CD4-positive, alpha-beta T cell treated with Interleukin-6 at 100 ng/mL for 8 hours (primary cell): Measurements from ENCODE around the gene FBXO17.
"Not testable (repeated sequence)": the region's sequence is repeated elsewhere in the genome, so short reads cannot be mapped to it uniquely, and the experiment has no call there.

Experiments
- DNase-seq: peaks from one replicate; pipeline ENCODE4 v3.0.0-alpha.2; 2020; ENCODE audit warnings: mixed read lengths, low spot score

Gene FBXO17

DNA sequence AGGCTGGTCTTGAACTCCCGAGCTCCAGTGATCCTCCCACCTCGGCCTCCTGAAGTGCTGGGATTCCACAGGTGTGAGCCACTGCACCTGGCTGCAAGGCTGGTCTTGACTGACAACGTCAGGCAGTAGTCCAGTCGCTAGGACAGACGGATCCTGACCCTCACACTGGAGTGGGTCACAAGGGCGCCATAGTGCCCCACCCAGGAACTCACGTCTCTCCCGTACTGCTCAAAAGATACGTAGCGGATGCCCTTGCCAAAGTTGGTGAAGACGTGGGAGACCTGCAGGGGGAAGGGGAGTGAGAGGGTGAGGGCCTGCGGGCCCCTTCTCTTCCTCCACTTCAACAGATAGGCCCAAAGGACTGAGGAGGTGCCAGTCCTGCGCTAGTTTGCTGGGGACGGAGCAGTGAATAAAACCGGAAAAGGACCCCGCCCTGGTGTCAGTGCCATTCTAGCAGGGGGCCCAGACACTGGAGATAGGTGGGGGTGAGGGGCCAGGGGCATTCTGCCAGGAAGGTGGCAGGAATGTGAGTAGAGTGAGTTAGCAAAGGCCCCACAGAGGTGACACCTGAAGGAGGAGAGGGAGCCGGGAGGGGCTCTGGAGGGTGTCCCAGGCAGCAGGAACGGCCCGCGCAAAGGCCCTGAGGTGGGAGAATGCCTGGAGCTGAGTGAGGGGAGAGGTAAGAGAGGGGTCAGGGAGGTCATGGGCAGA is 32.9 kb downstream of the FBXO17 start:
- DNase-seq: no peak

DNA sequence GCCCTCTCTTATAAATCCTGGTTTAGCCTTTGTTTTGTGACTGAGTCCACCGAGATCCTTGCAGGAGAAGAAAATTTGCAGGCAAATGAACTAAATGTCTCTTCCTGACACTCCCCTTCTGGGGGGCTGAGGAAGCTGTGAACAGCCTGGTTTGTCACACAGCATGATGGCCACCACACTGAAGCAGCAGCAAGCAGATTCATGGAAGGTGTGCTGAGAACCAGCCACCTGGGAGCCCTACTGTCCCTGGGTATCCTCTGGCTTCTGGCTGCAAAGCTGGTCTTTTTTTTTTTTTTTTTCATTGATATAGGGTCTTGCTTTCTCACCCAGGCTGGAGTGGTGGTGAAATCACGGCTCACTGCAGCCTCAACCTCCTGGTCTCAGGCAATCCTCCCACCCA is 33.6 kb downstream of the FBXO17 start:
- DNase-seq: no peak

DNA sequence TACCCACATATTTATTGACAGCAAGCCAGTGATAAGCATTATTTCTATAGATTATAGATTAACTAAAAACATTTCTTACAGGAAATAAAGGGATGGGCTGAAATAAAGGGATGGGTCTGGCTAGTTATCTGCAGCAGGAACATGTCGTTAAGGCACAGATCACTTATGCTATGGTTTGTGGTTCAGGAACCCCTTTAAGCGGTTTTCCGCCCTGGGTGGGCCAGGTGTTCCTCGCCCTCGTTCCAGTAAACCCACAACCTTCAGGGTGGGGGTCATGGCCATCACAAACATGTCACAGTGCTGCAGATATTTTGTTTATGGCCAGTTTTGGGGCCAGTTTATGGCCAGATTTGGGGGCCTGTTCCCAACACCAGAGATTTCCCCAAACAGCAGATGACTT is 34.1 kb downstream of the FBXO17 start:
- not testable (repeated sequence) for DNase-seq

DNA sequence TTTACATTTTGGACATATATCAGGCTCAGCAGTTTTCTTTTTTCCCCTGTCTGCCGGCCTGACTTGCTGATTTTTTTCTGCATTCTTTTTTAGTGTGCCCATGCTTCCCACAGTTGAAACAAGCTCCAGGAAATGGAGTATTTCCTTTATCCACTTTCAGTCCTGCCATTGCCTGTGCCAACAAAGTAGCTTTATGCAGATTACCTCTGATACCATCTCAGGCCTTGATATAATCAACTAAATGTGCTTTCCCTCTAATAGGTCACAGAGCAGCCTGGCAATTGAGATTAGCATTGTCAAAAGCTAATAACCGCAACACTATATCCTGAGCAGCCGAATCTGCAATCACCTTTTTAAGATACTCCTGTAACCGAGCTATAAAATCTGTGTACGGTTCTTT is 35.6 kb downstream of the FBXO17 start:
- DNase-seq: no peak

DNA sequence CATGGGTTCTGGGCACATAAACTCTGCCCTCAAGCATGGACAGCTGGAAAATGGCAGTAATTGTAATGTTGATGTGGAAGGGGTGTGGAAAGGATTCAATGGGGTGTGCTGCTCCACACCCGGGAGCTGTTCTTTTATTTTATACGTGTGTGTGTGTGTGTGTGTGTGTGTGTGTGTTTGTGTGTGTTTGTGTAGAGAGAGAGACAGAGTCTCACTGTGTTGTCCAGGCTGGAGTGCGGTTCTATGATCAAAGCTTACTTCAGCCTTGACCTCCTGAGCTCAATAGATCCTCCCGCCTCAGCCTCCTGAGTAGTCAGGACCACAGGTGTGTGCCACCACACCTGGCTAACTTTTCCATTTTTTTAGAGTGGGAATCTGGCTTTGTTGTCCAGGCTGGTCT is 42.0 kb downstream of the FBXO17 start:
- DNase-seq: no peak

DNA sequence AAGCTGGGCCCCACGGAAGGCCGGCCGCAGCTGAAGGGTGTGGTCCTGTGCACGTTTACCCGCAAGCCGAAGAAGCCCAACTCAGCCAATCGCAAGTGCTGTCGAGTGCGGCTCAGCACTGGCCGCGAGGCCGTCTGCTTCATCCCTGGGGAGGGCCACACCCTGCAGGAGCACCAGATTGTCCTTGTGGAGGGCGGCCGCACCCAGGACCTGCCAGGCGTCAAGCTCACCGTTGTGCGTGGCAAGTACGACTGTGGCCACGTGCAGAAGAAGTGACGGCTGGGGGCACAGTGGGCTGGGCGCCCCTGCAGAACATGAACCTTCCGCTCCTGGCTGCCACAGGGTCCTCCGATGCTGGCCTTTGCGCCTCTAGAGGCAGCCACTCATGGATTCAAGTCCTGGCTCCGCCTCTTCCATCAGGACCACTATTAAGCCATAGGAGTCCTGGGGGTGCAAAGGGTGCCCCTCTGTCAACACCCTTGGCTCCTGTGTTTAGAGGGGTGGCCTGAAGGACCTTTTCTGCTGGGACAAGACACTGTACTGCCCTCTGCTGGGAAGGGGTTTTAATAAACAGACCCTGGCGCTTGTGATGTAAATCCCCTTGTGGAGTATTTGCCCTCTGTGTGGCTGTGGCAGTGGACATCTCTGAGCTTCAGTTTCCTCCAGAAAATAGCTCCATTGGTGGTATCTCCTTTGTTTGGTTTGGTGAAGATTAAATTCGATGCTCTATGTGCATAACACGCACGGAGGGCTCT is 42.9 kb downstream of the FBXO17 start:
- DNase-seq: peak; percentile 37

DNA sequence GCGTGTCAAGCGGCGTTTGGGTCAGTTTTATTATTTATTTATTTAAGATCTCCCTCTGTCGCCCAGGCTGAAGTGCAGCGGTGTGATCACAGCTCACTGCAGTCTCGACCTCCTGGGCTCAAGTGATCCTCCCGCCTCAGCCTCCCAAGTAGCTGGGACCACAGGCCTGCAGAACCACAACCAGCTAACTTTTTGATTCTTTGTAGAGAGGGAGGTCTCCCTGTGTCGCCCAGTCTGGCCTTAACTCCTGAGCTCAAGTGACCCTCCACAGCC is 44.1 kb downstream of the FBXO17 start:
- no peak for DNase-seq

DNA sequence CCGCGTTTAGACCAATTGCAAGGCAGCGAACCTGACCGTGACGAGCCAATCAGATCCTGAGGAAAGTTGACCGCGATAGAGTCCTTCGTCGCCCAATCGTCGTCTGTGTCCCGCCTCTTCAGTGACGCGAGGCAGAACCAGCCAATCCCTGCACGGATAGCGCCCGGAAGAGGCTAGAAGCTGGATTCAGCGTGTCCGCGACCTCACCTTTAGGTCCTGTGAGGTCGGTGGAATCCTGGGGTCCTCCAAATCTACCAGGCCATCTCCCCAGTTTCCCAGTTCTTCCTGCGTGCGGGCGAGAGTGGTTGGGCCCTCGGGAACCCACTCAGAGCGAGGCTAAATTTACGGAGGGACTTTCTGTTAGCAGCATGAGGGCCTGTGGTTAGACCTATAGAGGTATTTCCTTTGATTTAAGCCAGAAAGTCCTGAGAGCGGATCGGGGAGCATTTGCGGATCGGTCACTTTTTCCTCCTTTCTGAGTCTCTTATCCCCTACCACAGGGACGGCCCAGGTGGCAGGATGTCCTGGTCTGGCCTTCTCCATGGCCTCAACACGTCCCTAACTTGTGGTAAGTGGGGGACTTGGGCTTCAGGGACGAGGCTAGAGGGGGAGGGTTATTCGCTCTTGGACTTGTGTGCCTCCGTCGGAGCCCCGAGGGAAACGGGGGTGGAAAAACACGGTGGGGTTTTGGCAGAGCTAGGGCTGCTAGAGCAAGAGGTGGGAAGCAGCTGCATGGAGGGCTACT is 44.6 kb downstream of the FBXO17 start, which contains the start of gene MRPS12:
TSS of gene MRPS12 (plus strand) at position 169 of the 745 bp plus-strand sequence. CDS start at position 520, 351 bp downstream.
- peak; percentile 99 for DNase-seq

DNA sequence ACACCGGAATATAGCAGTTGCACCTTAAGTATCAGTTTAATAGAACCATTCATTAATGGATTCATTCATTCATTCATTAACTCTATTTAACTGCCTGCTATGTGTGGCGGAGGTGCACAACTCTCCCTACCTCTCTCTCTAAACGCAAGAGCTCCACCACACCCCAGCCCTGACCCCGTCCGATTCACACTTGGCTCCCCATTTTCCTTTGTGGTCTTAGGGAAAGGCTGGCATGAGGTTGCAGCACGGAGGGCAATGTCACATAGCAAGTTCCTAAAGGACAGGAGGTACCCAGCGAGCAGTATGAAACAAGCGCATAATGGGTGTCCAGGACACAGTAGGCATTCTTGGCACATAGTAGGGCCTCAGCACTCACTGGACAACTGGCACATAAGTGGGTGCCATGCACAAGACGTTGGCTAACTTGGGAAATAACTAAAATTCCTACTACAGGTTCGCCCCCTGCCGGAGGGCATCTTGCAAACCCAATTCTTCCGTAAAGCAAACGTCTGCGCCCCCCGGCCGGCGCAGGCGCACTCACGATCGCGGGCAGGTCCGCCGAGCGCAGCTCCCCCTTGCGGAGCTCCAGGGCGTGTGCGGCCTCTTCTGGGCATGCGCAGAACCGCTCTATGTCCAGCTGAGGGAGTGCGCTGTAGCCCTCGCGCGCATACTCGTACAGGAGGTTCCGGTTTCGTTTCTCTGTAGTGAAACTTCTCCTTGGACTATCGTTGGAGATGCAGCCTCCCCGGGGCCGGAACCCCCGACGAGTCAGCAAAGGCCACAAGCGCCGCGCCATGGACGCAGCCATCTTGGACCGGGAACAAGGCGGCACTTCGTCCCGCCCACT is 45.4 kb downstream of the FBXO17 start, which contains the start of gene SARS2:
TSS of gene SARS2 (minus strand) at position 835 of the 847 bp plus-strand sequence. CDS start at position 808, 27 bp downstream.
- peak; percentile 94 for DNase-seq

DNA sequence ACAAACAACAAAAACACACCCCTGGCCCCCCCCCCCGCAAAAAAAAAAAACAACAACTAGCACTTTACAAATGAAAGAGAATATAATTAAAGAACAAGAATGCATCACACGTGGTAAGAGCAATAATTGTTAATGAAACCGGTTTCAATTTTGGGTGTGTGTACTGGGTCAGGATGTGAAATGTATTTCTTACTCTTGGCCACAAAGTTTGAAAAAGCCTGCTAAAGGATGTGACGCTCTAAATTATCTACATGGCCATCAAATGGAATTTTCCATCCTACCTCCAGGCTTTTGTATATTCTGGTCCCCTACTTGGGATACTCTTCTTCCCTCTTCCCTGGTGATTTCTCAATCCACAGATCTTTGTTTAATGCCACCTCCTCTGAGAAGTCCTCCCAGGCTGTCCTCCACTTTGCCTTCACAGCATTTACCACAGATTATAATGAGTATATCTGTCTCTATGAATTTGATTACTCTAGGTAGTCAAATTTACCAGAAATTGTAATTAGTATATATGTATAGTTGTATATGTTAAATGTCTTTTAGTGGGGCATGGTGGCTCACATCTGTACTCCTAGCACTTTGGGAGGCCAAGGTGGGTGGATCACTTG is 47.0 kb downstream of the FBXO17 start:
- DNase-seq: no peak

DNA sequence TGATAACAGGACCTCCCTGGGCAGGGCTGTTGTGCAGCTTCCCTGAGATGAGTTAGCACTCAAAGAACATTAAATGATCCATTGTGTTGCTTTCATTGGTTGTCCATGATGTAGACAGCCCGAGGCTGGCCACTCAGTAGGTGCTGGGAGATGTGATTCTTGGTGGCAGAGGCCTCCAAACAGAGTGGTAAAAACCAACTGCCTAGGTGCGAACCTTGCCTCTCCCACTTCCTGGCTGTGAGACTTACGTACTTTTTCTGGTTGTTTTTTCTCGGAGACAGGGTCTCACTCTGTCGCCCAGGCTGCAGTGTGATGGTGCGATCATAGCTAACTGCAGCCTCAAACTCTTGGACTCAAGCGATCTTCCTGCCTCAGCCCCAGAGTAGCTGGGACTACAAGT is 51.2 kb downstream of the FBXO17 start:
- peak; percentile 8 for DNase-seq

DNA sequence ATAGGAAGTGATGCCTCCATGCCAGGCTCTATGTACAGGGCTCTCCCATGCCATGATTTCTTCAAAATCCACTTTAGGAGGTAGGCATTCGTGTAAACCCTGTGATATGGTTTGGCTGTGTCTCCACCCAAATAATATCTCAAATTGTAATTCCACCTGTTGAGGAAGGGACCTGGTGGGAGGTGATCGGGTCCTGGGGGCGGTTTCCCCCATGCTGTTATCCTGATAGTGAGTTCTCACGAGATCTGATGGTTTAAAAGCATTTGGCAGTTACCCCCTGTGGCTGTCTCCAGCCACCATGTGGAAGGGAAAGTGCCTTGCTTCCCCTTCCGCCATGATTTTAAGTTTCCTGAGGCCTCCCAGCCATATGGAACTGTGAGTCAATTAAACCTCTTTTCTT is 53.1 kb downstream of the FBXO17 start:
- no peak for DNase-seq

DNA sequence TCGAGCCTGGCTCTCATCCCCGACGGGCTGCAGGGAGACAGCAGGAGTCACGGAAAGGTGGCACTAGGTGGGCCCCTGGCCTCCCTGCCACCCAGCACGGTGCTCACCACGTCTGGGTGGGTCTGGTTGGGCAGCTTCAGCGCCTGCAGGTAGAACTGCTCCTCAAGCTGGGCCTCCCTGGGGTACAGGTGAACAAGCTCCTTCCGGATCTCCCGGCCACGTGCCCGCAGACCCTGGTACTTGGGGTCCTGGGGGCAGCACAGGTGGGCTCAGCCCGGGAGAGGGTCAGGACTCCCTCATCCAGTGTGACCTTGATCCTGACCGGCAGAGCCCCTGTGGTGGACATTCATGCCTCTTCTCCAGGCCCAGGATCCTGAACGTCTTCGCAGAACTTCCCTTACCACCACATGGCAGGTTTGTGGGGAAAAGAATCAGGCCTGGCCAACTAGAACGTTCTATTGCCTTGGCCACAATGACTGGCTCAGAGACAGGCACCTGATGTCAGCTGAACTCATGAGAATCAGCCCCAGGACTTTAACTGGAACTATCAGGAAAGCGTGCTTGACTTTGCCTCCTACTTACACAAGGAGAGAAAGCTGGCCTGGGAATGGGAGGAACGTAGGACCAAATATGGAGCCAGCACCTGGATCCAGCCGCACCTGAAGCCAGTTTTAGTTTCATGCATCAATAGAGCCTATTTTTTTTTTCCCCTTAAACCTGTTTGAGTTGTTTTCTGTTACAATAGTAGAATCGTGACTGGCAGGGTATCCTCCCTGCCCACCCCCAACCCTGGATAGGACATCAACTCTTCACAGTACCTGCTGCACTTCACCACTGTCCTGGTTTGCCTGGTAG is 53.9 kb downstream of the FBXO17 start:
- DNase-seq: no peak

DNA sequence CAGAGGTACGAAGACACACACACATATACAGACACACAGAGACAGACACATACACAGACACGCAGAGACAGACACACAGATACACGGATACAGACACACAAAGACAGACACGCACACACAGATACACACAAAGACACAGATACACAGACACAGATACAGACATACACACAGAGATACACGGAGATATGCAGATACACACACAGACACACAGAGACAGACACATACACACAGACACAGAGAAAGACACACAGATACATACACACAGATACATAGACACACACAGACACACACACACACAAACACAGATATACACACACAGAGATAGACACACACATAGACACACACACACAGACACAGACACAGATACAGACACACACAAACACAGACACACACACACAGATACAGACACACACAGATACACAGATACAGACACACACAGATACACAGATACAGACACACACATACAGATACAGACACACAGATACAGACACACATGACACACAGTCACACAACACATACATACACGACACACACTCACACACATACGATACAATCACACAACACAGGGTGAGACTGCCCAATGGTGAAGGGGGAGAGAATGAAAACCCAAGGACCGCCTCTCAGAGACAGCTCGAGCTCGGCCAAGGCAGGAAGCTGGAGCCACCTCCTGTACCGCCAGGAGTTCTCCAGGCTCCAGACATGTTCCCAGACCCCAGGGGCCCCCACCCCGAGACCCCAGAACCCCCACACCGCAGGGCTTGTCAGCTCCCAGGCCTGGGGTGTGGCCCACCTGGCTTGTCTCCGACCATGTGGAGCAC is 54.7 kb downstream of the FBXO17 start:
- DNase-seq: no peak

DNA sequence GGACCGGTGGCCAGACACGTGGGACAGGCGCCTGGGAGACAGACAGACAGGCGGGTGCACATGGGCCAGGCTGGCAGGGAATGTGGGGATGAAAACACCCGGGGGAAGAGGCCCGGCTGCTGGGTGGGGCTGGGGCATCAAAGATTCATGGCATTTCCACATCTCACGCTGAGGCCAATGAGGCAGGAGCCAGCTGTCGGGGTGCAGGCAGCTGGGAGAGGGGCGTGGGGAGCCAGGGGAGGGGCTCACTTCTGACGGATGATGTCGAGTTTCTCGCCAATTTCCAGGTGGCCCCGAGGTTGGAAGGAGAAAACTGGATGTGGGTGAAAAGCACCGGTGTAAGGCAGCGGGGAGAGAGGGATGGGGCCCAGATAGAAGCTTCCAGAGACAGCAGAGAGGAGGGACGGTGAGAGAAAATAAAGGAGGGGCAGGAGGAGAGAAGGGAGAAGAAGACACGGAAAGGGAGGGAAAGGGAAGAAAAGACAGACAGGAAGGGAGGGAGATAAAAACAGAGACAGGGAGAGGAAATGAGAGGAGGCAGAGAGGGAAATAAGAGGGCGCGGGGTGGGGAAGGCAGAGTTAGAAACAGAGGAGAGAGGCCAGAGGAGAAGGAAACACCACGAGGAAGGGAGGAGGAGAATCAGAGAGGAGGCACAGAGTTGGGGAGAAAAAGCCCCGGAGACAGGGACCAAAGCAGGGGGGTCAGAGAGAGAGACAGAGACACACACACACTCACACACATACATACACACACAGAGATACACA is 55.5 kb downstream of the FBXO17 start:
- DNase-seq: no peak

DNA sequence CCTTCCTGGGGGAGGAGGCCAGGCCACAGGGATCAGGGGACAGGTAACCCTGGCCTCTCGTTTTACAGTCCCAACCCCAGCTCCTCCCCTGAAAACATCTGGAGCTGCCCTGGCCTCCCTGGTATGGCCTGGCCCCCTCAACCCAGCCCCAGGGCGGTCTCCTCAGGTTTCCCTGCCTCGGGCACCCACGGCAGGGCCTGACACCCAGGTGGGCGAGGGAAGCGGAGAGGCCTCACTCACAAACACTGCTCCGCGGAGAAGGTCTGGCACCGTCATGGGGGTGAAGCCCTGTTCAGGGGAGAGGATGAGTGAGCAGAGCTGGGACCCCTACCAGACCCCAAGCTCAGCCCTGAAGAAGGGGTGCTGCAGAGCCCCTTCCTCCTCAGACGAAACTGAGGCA is 57.0 kb downstream of the FBXO17 start:
- no peak for DNase-seq

DNA sequence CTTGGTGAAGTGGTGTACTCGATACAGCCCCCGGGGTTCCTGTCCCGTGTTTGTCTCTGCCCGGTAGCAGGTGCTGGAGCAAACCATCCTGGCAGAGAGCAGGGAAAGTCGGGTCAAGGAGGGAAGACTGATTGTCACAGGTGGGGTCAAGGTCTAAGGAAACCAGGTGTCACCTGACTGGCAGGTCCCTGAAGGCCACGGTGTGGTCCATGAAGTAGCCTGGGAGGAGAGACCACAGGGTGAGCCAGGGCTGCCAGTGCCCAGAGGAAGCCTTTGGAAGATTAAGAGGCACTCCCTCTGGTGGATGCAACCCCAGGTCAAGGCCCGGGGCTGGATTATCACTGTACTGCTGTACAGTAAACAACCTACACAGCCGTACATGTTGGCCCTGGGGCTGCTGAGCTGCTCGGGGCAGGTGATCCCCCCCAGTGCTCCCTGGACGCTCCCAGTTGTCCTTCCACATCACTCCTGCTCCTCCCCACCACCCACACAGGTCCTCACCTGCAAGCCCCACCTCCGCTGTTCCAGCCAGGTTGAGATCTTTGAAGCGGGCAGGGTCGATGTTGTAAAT is 57.5 kb downstream of the FBXO17 start:
- DNase-seq: no peak

DNA sequence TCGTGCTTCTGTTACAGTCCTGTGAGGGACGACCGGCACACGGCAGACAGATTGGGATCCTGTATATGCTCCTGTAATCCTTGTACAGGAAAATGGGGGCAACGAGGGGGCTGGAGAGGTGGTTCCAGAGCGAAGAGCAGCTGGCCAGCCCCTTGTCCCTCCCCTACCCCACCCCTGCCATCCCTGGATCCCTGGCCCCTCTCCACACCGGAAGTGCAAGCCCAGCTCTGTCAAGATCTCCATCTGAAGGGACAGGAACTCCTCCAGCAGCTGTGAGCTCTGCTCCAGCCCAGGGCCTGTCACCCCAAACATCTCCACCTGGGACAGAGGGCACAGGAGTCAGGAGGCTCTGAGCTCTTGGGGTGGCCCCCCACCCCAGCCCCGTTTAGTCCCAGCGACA is 58.0 kb downstream of the FBXO17 start:
- DNase-seq: no peak
